CD4-positive, alpha-beta T cell (primary cell): ENCODE data around the gene HSPG2. TPM values are rescaled to one million over a fixed set of nuclear protein-coding genes. Genes with fewer than 3 reads are reported as not detected.

Experiments
- ATAC-seq: fragments of 200-7000 bp; cut with Tn5 transposase; one replicate; pipeline ENCODE4 v1.10.0; 2022; ENCODE audit warnings: mild to moderate bottlenecking; ENCODE audit not compliant: poor library complexity
- CTCF ChIA-PET: fragments of 350-600 bp; sonication (Branson Sonifier 250); formaldehyde crosslinking; loops from one replicate; lab custom pipeline; 2021; ENCODE audit warnings: antibody characterized with exemption, inconsistent platforms; lab: Charles Lee
- POLR2A ChIA-PET: fragments of 350-600 bp; sonication (Branson Sonifier 250); formaldehyde crosslinking; loops from one replicate; lab custom pipeline; 2021; ENCODE audit warnings: antibody characterized with exemption, inconsistent platforms; lab: Charles Lee
- DNase-seq, 14 experiments: peaks; one replicate each; pipeline ENCODE4 v3.0.0-alpha.2; 2013 to 2020; ENCODE audit warnings: mixed read lengths in 2 of 14
- H3K27ac ChIP-seq, 2 donors: one replicate each; pipeline versions ENCODE4 v1.5.1 to v1.7.0; 2013; ENCODE audit warnings: low read length in 2 of 2, low read depth in 1 of 2, mild to moderate bottlenecking in 1 of 2
- H3K27me3 ChIP-seq, 2 experiments: 1 replicate in 1 of 2; 2 replicates in 1 of 2; pipeline versions ENCODE4 v1.6.1 to v1.7.0; 2013; ENCODE audit warnings: low read length in 2 of 2, control low read depth in 1 of 2, mild to moderate bottlenecking in 1 of 2, moderate library complexity in 1 of 2; ENCODE audit not compliant: insufficient read depth in 2 of 2, control insufficient read depth in 1 of 2
- H3K36me3 ChIP-seq: one replicate; pipeline ENCODE4 v1.6.1; 2013; ENCODE audit warnings: low read length, control low read depth; ENCODE audit not compliant: insufficient read depth
- H3K4me1 ChIP-seq: one replicate; pipeline ENCODE4 v1.6.1; 2013; ENCODE audit warnings: low read length, control low read depth; ENCODE audit not compliant: insufficient read depth
- H3K4me3 ChIP-seq: one replicate; pipeline ENCODE4 v1.5.1; 2013; ENCODE audit warnings: mild to moderate bottlenecking, low read length, moderate library complexity
- H3K9me3 ChIP-seq, 2 experiments: 1 replicate in 1 of 2; 2 replicates in 1 of 2; pipeline versions ENCODE4 v1.6.1 to v1.7.0; 2013; ENCODE audit warnings: low read length in 2 of 2, mild to moderate bottlenecking in 2 of 2, control low read depth in 1 of 2, moderate library complexity in 1 of 2; ENCODE audit not compliant: control insufficient read depth in 1 of 2, insufficient read depth in 1 of 2
- H3K27ac Mint-ChIP-seq: one replicate; pipeline ENCODE4 v1.8.0; 2020; ENCODE audit warnings: mixed read lengths
- H3K27me3 Mint-ChIP-seq: one replicate; pipeline ENCODE4 v1.8.0; 2021; ENCODE audit warnings: mixed read lengths
- H3K36me3 Mint-ChIP-seq: one replicate; pipeline ENCODE4 v1.8.0; 2021; ENCODE audit warnings: low read depth, mixed read lengths
- H3K4me1 Mint-ChIP-seq: one replicate; pipeline ENCODE4 v1.8.0; 2021; ENCODE audit warnings: low read depth, mixed read lengths
- H3K4me3 Mint-ChIP-seq: one replicate; pipeline ENCODE4 v1.8.0; 2020; ENCODE audit warnings: mild to moderate bottlenecking, mixed read lengths
- H3K9me3 Mint-ChIP-seq: one replicate; pipeline ENCODE4 v1.8.0; 2020; ENCODE audit warnings: mixed read lengths
- CTCF ChIP-seq: fragments of 200-600 bp; IDR thresholded peaks from one replicate; pipeline ENCODE4 v1.8.0; 2022; ENCODE audit warnings: antibody characterized with exemption, mild to moderate bottlenecking
- intact Hi-C, 2 experiments: fragments of 100-400 bp; cut with DNase I in 1 of 2; cut with micrococcal nuclease in 1 of 2; formaldehyde crosslinking; loops; one replicate each; pipeline versions ENCODE4 v1.15.1 to v1.9.0; 2023 to 2025; cut with DNase I, micrococcal nuclease
- total RNA-seq, 174 experiments: library from RNA in 2 of 174; stranded (reverse) in 2 of 174; gene quantifications; one replicate each; pipeline ENCODE4 v1.2.3 and lab custom pipeline; 2021 to 2026

The HSPG2 gene
- total RNA-seq, 2 experiments from 2014 or later: 10.8 to 11.0 TPM

GRCh38 chr1:21914880-21915640, 22.1 kb downstream of the HSPG2 start:
- intact Hi-C loops: no loop called here
- TF ChIP-seq CTCF: no peak
- Histone ChIP-seq H3K4me1 (peaks cover 7% of the 10 kb centered on the region), H3K4me3 (no peak overlapping the region), H3K9me3 (no peaks in the 10 kb centered on the region), H3K27me3 (no peaks in the 10 kb centered on the region), H3K27ac (no peak overlapping the region), H3K36me3 (no peaks in the 10 kb centered on the region)
- H3K27ac Mint-ChIP-seq: no peak overlapping the region
- DNase-seq (no peak), ATAC-seq (no peak)
- CTCF ChIA-PET: no interaction called here
- H3K27me3 Mint-ChIP-seq: no peaks in the 10 kb centered on the region
- H3K4me3 Mint-ChIP-seq: no peak overlapping the region
- no peaks in the 10 kb centered on the region for H3K36me3 Mint-ChIP-seq
- peaks cover 6% of the 10 kb centered on the region for H3K4me1 Mint-ChIP-seq
- POLR2A ChIA-PET: no interaction called here
- no peaks in the 10 kb centered on the region for H3K9me3 Mint-ChIP-seq

- H3K27me3 Mint-ChIP-seq: no peaks in the 10 kb centered on the region
- POLR2A ChIA-PET: no interaction called here
- no peak overlapping the region for H3K4me3 ChIP-seq
- no peaks in the 10 kb centered on the region for H3K9me3 Mint-ChIP-seq
- ATAC-seq (no peak), DNase-seq (no peak)
- H3K27ac ChIP-seq: no peak overlapping the region
- H3K4me3 Mint-ChIP-seq: no peak overlapping the region
- H3K9me3 ChIP-seq: no peaks in the 10 kb centered on the region
- no peaks in the 10 kb centered on the region for H3K36me3 Mint-ChIP-seq
- intact Hi-C loops: no loop called here
- H3K4me1 Mint-ChIP-seq: peaks cover 12% of the 10 kb centered on the region
- CTCF ChIA-PET: no interaction called here
- H3K4me1 ChIP-seq: peaks cover 13% of the 10 kb centered on the region
- no peak for TF ChIP-seq CTCF
- no peaks in the 10 kb centered on the region for H3K36me3 ChIP-seq
- no peak overlapping the region for H3K27ac Mint-ChIP-seq
- no peaks in the 10 kb centered on the region for H3K27me3 ChIP-seq
Observed at GRCh38 chr1:21914450-21914849, 22.7 kb downstream of the HSPG2 start.

GRCh38 chr1:21913763-21914162, 23.3 kb downstream of the HSPG2 start:
- ATAC-seq: peak; percentile 43
- peak in 2 of 14 experiments; percentile 25 to 38 for DNase-seq
- H3K36me3 ChIP-seq: no peaks in the 10 kb centered on the region
- H3K9me3 ChIP-seq: no peaks in the 10 kb centered on the region
- no peaks in the 10 kb centered on the region for H3K36me3 Mint-ChIP-seq
- peaks cover 14% of the 10 kb centered on the region for H3K4me1 Mint-ChIP-seq
- POLR2A ChIA-PET: no interaction called here
- no peak overlapping the region for H3K4me3 ChIP-seq
- no peaks in the 10 kb centered on the region for H3K27me3 ChIP-seq
- peak overlapping the region; percentile 16 for H3K27ac Mint-ChIP-seq
- H3K4me1 ChIP-seq: peaks cover 16% of the 10 kb centered on the region
- intact Hi-C loops: no loop called here
- no peaks in the 10 kb centered on the region for H3K9me3 Mint-ChIP-seq
- TF ChIP-seq CTCF: no peak
- H3K4me3 Mint-ChIP-seq: no peak overlapping the region
- CTCF ChIA-PET: no interaction called here
- H3K27me3 Mint-ChIP-seq: no peaks in the 10 kb centered on the region
- no peak overlapping the region for H3K27ac ChIP-seq
